HG02970 (cell line): Measurements from ENCODE around the gene TMEM266.

ENCODE experiments used
- ATAC-seq: cut with Tn5 transposase; IDR thresholded peaks from one replicate; pipeline ENCODE4 v1.9.1; 2021; ENCODE audit warnings: mild to moderate bottlenecking, moderate library complexity, moderate number of reproducible peaks; ENCODE audit not compliant: unreplicated experiment, low FRiP score

Gene TMEM266

DNA sequence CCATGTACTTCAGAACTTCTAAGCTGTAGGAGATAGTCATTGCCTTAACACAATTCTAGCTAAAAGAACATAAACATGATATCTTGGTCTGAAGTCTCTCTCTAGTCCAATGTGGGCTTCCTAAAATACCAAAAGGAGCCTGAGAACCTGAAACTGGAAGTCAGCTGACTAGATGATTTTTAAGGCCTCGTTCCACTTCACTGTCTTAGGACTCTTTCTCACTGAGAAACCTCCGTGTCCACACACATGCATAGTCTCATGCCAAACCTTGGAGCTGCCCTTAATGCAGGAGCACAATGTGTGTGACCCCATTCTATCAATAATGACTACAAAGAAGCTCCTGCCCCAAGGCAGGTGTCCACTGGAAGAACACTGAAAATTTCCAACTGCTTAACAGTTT is 163.7 kb downstream of the TMEM266 start:
- ATAC-seq = no peak

DNA sequence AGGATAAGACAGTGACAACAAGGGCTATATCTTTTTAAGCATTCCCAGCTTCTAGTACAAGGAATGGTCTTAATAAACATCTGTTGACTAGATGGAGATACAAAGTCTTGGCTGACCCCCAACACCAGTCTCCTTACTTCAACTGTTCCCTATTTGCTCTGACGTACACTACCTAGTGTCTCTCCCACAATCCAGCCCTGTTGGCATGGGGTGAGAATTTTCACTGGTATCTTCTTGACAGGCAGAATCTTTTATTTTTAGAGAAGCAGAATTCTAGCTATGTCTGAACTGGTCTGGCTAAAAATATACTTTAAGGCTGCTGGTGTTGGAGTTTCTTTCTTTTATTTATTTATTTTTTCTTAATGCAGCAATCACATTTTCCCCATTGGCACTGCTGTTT is 169.5 kb downstream of the TMEM266 start:
- no peak for ATAC-seq

DNA sequence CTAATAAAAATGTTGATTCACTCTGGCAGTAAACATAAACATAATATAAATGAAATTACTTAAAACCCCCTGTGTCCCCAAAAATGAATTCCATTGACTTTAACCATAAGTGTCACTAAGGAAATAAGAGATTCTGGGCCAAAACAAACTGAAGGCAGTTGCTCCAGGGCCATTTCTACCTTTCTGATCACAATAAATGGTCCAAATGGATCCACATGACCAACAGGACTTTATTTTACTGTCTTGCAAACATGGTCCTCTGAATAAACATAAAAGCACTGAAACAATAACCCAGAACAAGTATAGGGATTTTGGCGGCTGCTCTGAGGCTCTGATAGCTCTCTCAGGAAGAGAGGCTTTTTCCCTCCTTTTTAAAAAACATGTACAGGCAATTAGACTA is 174.1 kb downstream of the TMEM266 start:
- ATAC-seq = no peak

DNA sequence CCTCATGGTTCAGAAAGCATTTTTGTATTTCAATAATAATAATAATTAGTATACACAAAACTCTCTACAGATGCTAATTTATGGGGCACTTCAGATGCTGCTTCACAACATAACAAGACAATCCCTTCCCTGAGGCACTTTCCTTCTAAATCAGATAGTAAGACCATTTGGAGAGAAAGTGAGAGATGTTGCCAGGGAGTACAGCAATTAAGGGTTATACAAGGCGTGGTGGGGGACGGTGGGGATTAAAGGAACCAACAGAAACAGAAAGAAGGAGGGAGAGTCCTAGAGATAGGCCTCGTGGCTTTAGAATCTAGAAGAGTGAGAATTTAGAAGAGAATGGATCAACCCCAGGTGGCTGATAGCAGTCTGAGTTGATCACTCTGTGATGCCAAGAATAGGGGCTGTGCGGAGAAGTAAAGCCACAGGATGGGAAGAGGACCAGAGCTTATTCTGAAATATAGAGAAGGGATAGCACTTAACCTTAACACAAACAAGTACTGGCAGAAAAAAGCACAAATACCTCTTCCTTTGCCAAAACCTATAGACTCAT is 174.6 kb downstream of the TMEM266 start:
- ATAC-seq = no peak

DNA sequence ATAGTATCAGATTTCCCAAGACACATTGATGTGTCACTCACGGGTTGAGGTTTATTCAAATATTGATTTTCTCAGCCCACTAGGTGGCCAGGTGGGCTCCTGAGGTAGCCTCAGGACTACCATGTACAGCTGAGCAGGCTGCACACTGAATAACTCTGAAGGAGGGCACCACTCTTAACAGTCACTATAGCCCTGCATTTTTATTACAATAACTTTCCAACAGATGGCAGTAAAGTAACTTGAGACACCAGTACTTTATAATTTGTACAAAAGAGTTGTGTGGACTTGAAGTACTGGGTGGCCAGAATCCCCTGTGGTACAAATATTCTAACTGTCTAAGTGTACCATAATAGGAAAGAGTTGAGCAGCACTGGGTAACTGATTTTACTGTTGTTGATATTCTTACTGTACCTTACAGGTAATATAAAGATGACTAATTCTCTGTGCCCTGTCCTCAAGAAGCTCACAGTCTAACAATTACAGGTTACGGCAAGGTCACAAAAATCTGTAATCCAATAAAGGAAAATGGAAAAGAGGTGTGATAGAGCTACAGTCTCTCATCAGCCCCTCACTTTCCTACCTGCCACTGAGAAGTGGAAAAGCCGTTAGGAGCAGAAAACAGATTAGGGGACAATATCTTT is 175.5 kb downstream of the TMEM266 start:
- no peak for ATAC-seq

DNA sequence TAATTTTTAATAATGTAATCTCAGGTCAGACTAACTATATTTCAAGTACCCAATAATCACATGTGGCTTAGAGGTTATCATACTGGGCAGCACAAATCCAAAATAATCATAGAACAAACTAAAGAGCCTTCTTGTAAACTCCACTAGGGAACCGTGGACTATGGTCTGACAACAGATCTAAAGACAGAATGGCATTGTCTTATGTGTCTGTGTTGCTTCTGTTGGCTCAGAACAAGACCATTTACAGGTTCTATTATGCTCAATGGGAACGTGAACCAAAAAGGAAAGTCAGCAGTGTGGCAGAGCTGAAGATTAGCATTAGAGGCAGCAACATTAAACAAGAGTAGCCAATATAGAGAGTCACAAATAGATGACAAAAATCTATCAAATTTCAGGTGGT is 176.6 kb downstream of the TMEM266 start:
- ATAC-seq = no peak

DNA sequence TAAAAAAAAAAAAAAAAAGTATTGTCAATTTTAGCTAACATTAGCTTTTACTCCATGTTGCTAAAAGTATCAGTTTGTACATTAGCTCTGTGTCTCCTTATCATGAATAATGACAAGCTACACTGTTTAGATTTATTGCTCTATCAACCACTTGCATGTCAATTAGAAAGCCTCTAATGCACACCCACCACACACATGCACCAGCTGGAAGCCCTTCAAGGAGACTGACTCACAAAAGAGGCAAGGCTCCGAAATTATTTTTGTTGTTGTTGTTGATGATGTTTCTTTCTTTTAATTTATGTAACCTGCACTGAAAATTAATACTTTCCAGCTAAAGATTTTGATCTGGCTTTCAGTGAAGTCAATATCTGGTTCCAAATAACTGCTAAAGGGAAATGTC is 180.0 kb downstream of the TMEM266 start:
- no peak for ATAC-seq

DNA sequence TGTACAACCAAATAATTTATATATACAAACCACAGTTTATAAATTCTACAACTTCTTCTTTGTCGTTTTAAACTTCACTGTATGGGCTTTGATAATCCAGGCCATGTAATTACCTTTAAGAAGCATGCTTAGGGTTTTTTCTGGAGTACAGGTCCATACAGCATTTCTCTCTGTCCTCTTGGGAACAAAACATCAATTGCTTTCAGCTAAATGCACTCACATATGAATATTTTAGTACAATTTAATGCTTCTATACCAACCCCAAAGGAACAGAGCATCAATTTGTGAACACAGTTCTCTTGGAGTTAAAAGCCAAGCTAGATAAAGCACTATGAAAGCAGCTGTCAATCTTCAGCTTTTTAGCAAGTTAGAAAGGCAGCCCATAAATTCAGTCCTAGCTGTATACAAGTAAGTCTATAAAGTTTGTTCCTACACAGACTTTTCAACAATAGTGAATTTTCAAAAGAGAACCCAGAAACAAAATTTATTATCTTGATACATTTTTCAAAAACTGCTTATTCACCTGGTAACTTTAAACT is 185.4 kb downstream of the TMEM266 start:
- ATAC-seq = no peak

DNA sequence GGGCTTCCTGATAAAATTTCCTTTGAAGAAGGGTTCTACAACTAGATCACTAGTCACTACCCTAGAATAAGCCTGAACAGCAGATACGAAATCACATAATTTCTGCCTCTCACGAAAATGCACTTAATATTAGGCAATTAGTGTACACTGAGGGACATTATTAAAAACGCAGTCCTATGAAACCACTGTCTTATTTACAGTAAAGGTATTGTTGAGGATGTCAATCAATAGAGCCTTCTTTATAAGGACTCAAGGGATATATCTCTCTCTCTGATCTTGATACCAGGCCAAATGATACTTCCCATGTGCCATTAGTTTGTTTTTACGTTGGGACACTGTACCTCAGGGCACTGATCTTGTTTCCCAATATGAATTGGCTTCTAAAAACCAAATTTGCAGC is 191.9 kb downstream of the TMEM266 start:
- ATAC-seq = no peak

DNA sequence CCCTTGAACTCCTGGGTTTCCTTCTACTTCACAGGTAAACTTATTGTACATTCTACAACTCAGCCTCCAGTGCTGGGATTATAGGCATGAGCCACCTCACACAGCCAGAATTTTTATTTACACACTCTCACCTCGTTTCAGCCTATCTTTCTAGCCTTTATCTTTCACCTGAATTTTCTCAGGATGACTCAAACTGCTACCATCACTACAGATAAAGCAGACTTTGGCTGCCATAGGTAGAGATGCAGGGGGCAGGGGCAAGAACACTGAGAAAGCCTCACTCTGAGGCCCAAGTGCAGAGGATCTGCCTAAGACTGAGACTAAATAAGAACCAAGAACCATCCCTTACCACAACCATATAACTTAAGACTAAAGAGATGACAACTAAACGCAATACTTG is 192.5 kb downstream of the TMEM266 start:
- no peak for ATAC-seq

DNA sequence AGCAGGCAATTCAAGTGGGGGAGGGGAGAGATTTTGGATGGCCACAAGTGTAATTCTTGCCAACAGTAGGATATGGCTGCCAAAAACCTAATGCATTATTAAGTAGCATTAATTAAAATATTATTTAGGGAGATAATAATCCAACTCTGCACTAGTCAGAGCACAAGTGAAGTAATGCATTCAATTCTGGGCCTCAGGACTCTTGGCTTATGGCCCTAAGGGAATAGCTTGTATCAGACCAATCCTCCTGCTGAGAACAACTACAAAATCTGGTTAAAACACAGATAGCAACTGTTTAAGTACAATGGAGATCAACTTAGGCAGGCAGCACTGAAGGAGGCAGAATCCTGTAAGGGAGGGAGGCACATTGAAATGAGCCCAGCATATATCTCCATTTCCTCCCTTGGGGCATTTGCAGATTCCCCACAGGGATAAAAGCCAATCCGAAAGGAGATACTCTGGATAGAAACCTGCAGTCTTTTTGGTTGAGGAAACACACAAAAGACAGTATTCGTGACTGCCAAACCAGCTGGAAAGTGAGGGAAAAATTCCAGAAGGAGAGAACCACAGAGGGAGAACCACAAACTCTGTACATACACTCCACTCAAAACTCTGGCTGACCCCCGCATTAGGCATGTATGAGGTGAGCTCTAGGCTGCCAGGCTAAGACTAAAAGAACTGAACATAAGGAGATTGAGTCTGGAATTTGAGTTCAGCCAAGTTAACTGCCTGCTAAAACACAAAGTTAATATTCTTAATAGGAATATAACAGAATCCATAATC is 194.1 kb downstream of the TMEM266 start:
- no peak for ATAC-seq
